Neural crest cell (in vitro differentiated cells): ENCODE results near the gene RPS6KB1. TPM values are rescaled to one million over a fixed set of nuclear protein-coding genes. Genes with fewer than 3 reads are reported as not detected.
"Not testable (repeated sequence)": the region's sequence is repeated elsewhere in the genome, so short reads cannot be mapped to it uniquely, and the experiment has no call there.

Source experiments
- DNase-seq: peaks from one replicate; pipeline ENCODE4 v3.0.0; 2021; ENCODE audit warnings: low read depth, mixed read lengths, low spot score
- H3K27ac Mint-ChIP-seq: one replicate; pipeline ENCODE4 v1.8.0; 2021; ENCODE audit warnings: mild to moderate bottlenecking, mixed read lengths; ENCODE audit not compliant: unreplicated experiment
- H3K27me3 Mint-ChIP-seq: 2 replicates; pipeline ENCODE4 v1.8.0; 2021; ENCODE audit warnings: low read depth, mild to moderate bottlenecking, mixed read lengths
- H3K36me3 Mint-ChIP-seq: 2 replicates; pipeline ENCODE4 v1.8.0; 2021; ENCODE audit warnings: low read depth, mild to moderate bottlenecking, mixed read lengths
- H3K4me1 Mint-ChIP-seq: 2 replicates; pipeline ENCODE4 v1.8.0; 2021; ENCODE audit warnings: mixed read lengths
- H3K4me3 Mint-ChIP-seq: one replicate; pipeline ENCODE4 v1.8.0; 2021; ENCODE audit warnings: mild to moderate bottlenecking, mixed read lengths
- H3K9me3 Mint-ChIP-seq: 2 replicates; pipeline ENCODE4 v1.8.0; 2021; ENCODE audit warnings: mixed read lengths
- CTCF ChIP-seq: fragments of 200-600 bp; sonication (generic); conservative IDR thresholded peaks from 2 replicates; pipeline ENCODE4 v1.5.0; 2021; ENCODE audit warnings: antibody characterized with exemption, mild to moderate bottlenecking
- total RNA-seq: library from RNA; stranded (reverse); gene quantifications from 2 replicates; pipeline ENCODE4 v1.2.1, GENCODE V29; 2021

RPS6KB1 gene
- total RNA-seq, 1 donor from 2014 or later = 36.8 TPM

GRCh38 chr17:59848778-59849177 lies 44.1 kb upstream of the RPS6KB1 start:
- TF ChIP-seq CTCF = no peak
- H3K4me3 Mint-ChIP-seq = no peak overlapping the region
- H3K4me1 Mint-ChIP-seq = peaks cover 6% of the 10 kb centered on the region
- H3K27ac Mint-ChIP-seq = no peak overlapping the region
- no peak for DNase-seq
- peaks cover 3% of the 10 kb centered on the region for H3K27me3 Mint-ChIP-seq
- H3K9me3 Mint-ChIP-seq = no peaks in the 10 kb centered on the region
- H3K36me3 Mint-ChIP-seq = no peaks in the 10 kb centered on the region

- not testable (repeated sequence) for H3K27me3 Mint-ChIP-seq, H3K4me3 Mint-ChIP-seq, H3K27ac Mint-ChIP-seq, H3K4me1 Mint-ChIP-seq, DNase-seq, H3K36me3 Mint-ChIP-seq, H3K9me3 Mint-ChIP-seq
Measured at GRCh38 chr17:59850311-59850710, 42.6 kb upstream of the RPS6KB1 start.

- H3K27me3 Mint-ChIP-seq = peaks cover 3% of the 10 kb centered on the region
- peaks cover 6% of the 10 kb centered on the region for H3K4me1 Mint-ChIP-seq
- no peak overlapping the region for H3K27ac Mint-ChIP-seq
- no peaks in the 10 kb centered on the region for H3K9me3 Mint-ChIP-seq
- TF ChIP-seq CTCF = no peak
- no peak for DNase-seq
- no peak overlapping the region for H3K4me3 Mint-ChIP-seq
- no peaks in the 10 kb centered on the region for H3K36me3 Mint-ChIP-seq
Measured at GRCh38 chr17:59851439-59852375, 41.2 kb upstream of the RPS6KB1 start.

GRCh38 chr17:59852847-59853167 lies 40.1 kb upstream of the RPS6KB1 start:
- not testable (repeated sequence) for H3K36me3 Mint-ChIP-seq, DNase-seq, H3K4me1 Mint-ChIP-seq, H3K9me3 Mint-ChIP-seq, H3K4me3 Mint-ChIP-seq, H3K27me3 Mint-ChIP-seq
- H3K27ac Mint-ChIP-seq = peak overlapping the region; percentile 53

DNA sequence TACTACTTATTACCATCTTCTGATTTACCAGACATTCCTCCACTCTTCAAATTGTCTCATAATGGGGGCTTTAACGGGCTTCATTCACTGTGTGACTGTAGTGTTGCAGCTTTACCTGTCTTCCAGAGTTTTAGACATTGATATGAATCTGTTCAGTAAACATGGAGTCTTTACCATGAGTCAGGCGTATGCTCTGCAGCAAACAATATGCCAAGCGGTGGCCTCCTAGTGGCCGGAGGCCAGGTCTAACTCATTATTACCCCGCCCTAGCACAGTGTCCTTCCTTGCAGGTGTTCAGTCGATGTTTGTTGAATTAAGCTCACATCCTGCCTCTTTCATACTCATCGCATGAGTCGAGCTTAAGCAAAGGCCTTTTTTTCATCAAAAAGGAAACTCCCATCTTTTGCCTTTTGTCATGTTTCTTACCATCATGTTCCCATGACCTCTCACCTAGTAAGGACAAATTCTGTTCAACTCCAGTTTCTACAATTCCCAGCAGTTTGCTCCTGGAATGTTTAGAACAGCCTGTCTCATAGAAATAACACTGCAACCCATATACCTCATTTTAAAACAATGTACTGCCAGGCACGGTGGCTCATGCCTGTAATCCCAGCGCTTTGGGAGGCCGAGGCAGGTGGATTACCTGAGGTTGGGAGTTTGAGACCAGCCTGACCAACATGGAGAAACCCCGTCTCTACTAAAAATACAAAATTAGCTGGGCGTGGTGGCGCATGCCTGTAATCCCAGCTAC lies 39.6 kb upstream of the RPS6KB1 start:
- DNase-seq = peak; percentile 11
- peaks cover 6% of the 10 kb centered on the region for H3K4me1 Mint-ChIP-seq
- peaks cover 3% of the 10 kb centered on the region for H3K27me3 Mint-ChIP-seq

DNA sequence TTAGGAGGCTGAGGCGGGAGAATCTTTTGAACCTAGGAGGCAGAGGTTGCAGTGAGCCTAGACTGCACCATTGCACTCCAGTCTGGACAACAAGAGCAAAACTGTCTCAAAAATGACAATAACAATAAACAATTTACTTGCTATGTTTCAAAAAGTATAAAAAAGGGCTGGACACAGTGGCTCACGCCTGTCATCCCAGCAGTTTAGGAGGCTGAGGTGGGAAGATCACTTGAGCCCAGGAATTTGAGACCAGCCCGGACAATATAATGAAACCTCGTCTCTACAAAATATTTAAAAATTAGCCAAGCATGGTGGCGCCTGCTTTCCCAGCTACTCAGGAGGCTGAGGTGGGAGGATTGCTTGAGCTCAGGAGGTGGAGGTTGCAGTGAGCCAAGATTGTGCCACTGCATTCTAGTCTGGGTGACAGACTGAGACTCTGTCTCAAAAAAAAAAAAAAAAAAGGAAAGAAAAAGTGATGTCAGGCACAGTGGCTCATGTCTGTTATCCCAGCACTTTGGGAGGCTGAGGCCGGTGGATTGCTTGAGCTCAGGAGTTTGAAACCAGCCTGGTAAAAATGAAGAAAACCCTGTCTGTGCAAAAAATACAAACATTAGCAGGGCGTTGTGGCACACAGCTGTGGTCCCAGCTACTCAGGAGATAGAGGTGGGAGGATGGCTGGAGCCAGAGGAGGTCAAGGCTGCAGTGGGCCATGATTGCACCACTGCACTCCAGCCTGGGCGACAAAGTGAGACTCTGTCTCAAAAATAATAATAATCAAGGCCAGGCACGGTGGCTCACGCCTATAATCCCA lies 38.8 kb upstream of the RPS6KB1 start:
- H3K36me3 Mint-ChIP-seq, DNase-seq: not testable (repeated sequence)

More for the DNA sequence above, 39.6 kb upstream of the RPS6KB1 start:
- H3K4me3 Mint-ChIP-seq = no peak overlapping the region
- H3K9me3 Mint-ChIP-seq = no peaks in the 10 kb centered on the region
- peak; percentile 61 for TF ChIP-seq CTCF
- H3K36me3 Mint-ChIP-seq = no peaks in the 10 kb centered on the region
- peak overlapping the region; percentile 53 for H3K27ac Mint-ChIP-seq

More for the DNA sequence above, 38.8 kb upstream of the RPS6KB1 start:
- H3K27ac Mint-ChIP-seq, H3K9me3 Mint-ChIP-seq, H3K27me3 Mint-ChIP-seq, H3K4me1 Mint-ChIP-seq, H3K4me3 Mint-ChIP-seq: not testable (repeated sequence)
